Activated T-cell treated with anti-CD3 and anti-CD28 coated beads, Interleukin-2, amount 50 U/mL, for 4 hours (primary cell): ENCODE data around the gene BABAM2. TPM values are rescaled to one million over a fixed set of nuclear protein-coding genes. Genes with fewer than 3 reads are reported as not detected.
A peak's percentile ranks its signal among the peaks of the same experiment; 100 is the strongest.

ENCODE experiments used
- ATAC-seq, 2 donors: fragments of 200-7000 bp; cut with Tn5 transposase; one replicate each; pipeline ENCODE4 v1.10.0; 2021
- DNase-seq: peaks from one replicate; pipeline ENCODE4 v3.0.0-alpha.2; 2020
- H3K27me3 Mint-ChIP-seq: one replicate; pipeline ENCODE4 v1.8.0; 2021; ENCODE audit warnings: low read depth, mixed read lengths
- H3K36me3 Mint-ChIP-seq: one replicate; pipeline ENCODE4 v1.8.0; 2022; ENCODE audit warnings: mixed read lengths; ENCODE audit not compliant: insufficient read depth
- H3K4me1 Mint-ChIP-seq: one replicate; pipeline ENCODE4 v1.8.0; 2021; ENCODE audit warnings: low read depth, mixed read lengths
- H3K4me3 Mint-ChIP-seq: one replicate; pipeline ENCODE4 v1.8.0; 2021; ENCODE audit warnings: mild to moderate bottlenecking, moderate library complexity, mixed read lengths
- H3K9me3 Mint-ChIP-seq: one replicate; pipeline ENCODE4 v1.8.0; 2021; ENCODE audit warnings: mixed read lengths
- total RNA-seq, 3 donors: library from RNA; stranded (reverse); gene quantifications; one replicate each; pipeline ENCODE4 v1.2.1, GENCODE V29; 2021

Gene BABAM2
- total RNA-seq, 3 donors from 2014 or later, result 34.3 to 45.9 (median 35.6) TPM

DNA sequence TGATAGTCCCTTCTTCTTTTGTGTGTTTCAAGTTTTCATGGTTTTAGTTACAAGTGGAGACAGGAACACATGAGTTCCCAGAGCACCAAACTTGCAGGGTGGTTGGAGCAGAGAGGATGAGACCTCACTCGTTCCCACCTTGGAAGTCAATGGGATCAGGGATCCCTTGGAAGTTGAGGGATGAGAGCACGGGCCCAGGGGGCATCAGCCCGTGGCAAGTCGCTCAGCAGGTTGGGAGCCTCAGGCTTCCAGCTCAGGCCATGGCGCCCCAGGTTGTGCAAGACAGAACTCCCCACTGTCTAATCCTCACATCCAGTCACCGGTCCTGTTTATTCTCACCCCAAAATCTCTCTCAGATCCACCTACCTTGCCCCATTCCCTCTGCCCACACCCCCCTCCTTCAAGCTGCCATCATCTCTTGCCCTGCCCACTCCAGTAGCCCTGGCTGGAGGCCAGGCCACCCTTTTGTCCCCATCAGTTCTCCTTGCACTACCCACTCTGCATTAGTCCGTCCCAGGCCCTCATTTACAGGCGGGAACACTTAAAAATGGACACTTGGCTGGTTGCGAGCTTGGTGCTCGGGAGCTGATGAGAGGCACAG is 464.5 kb downstream of the BABAM2 start:
- DNase-seq (no peak), ATAC-seq (no peak)
- H3K4me1 Mint-ChIP-seq, result peaks cover 24% of the 10 kb centered on the region
- H3K9me3 Mint-ChIP-seq, result no peaks in the 10 kb centered on the region
- no peaks in the 10 kb centered on the region for H3K36me3 Mint-ChIP-seq
- H3K4me3 Mint-ChIP-seq, result no peak overlapping the region
- no peaks in the 10 kb centered on the region for H3K27me3 Mint-ChIP-seq

DNA sequence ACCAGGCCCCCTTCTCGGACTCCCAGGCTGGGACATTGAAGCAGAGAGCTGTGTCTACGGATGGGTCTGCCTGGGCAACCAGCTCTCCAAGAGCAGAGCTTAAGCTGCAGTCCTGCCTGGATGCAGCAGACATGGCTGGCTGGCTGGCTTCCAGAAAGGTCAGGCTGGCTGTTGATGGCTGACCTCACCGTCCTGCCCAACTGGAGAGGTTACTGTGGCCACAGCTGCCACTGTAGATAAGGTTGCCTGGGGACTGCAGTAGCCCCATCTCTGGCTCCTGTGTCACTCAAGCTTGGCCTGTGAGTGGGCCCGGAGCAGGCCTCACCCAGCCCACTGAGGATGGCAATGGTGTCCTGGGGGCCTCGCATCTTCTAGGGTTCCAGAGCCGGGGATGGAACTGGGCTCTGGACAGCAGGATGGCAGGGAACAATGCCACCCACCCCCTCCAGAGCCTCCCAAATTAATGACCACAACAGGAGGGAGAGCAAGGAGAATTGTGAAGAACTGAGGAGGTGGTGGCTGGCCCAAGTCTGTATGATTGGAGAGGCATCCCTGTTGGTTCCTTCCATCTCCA is 465.1 kb downstream of the BABAM2 start:
- ATAC-seq (no peak), DNase-seq (no peak)
- H3K4me1 Mint-ChIP-seq, result peaks cover 30% of the 10 kb centered on the region

DNA sequence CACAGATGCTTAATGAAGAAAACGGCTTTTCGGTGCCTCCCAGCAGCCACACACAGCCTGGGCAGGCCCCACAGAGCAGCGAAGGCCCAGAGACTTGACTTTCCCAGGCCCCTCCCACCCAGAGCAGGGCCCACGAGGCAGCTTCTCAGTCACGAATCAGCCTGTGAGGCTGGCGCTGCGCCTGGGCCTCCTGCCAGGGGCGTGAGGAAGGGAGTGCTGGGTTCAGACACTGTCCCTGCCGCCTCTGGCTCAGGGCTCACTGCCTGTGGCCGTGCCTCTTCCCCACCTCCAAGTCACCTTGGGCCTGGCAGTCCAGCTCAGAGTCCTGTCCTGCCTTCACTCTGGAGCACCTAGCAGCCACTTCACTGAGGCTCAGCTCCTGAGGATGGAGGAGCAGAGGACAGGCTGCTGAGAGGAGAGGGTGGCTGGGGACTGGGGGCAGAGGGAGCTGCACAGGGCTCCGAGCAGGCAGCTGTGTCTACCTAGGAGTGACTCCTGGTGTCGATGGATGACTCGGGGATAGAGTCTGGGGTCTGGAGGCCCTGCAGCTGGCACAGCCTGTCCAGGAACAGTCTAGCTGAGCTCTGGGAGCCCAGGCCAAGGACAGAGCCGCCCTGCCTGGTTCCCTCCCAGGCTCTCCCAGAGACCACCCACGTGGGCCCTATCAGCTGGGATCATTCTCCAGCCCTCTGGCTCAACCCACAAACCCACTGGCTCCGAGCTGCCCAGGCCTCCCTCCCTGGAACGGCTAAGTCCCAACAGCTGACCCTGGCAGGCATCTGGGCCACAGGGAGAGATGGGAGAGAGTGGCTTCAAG is 465.8 kb downstream of the BABAM2 start:
- no peaks in the 10 kb centered on the region for H3K27me3 Mint-ChIP-seq
- H3K4me1 Mint-ChIP-seq, result peaks cover 37% of the 10 kb centered on the region
- ATAC-seq (peak; percentile 10 to 16), DNase-seq (no peak)
- no peak overlapping the region for H3K4me3 Mint-ChIP-seq
- H3K9me3 Mint-ChIP-seq, result no peaks in the 10 kb centered on the region
- no peaks in the 10 kb centered on the region for H3K36me3 Mint-ChIP-seq

More for the DNA sequence above, 465.1 kb downstream of the BABAM2 start:
- H3K27me3 Mint-ChIP-seq, result no peaks in the 10 kb centered on the region
- H3K36me3 Mint-ChIP-seq, result no peaks in the 10 kb centered on the region
- no peak overlapping the region for H3K4me3 Mint-ChIP-seq
- H3K9me3 Mint-ChIP-seq, result no peaks in the 10 kb centered on the region

DNA sequence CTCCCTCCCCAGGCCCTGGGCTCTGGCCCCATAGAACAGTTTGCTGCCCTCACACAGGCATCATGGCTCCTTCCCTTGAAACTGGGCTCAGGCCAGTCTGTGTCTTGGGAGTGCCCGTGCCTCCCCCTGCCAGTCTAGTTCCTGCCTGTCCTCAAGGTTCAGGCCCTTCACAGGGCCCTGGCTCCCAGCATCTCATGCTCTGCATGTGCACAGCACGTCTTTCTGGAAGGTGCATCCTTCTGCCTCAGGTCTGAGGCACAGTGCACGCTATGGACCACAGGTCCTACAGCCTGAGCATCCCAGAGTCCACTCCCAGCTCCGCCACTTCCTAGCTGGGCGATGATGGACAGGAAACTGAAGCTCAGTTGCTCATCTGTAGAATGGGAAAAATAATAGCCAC is 466.5 kb downstream of the BABAM2 start:
- DNase-seq (no peak), ATAC-seq (no peak)
- Mint-ChIP-seq H3K4me3 (no peak overlapping the region), H3K4me1 (peaks cover 41% of the 10 kb centered on the region), H3K9me3 (no peaks in the 10 kb centered on the region), H3K36me3 (no peaks in the 10 kb centered on the region), H3K27me3 (no peaks in the 10 kb centered on the region)

DNA sequence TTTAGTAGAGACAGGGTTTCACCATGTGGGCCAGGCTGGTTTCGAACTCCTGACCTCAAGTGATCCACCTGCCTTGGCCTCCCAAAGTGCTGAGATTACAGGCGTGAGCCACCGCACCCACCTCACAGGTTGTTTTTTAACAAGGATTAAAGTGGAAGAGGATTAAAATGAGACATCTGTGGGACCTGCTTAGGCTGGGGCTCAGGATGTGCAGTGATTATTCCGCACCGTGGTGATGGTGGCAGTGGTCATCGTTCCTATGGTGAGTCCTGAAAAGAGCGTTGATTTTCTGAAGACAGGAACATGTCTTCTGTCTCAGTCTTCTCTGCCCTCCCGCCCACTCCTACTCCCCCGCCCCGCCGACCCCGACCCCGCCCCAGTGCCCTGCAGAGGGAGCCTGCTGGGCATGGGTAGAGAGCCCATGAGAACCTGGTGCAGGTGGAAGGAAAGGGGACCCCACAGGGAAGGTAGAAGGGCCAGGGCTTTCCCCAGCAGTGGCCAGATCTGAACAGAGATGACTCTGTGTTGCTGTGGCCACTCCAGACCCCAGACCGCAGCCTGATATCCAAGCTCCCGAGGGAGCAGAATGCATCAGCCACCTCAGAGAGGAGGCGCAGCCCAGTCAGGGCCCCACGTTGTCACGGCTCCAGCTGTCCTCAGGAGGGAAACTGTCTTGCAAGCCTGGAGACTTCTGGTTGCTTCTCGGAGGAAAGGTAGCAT is 467.6 kb downstream of the BABAM2 start:
- Mint-ChIP-seq H3K36me3 (no peaks in the 10 kb centered on the region), H3K4me1 (peaks cover 46% of the 10 kb centered on the region), H3K9me3 (no peaks in the 10 kb centered on the region), H3K4me3 (no peak overlapping the region), H3K27me3 (no peaks in the 10 kb centered on the region)
- DNase-seq (no peak), ATAC-seq (no peak)

DNA sequence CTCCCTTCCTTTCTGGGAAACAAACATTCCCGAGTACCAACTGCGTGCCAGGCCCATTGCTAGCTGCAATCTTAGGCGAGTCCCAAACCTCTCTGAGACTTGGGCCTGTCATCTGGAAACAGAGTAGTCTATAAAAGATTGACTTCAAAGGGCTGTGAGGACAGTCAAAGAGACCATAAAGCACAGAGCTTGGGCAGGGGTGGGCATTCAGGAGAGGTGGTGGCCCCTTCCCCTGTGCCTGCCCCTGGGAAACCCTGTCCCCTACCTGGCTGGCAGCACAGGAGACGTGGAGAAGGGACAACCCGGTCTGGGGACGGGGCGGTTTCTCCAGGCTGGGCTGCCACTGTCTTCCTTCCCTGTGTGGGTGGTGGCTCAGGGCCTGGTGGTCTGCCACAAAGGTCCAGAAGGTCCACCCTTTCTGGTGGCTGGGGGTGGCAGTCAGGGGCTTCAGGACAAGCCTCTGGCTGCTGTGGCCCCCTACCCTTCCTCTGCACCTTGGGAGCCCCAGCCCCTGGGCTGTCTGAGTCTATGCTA is 468.2 kb downstream of the BABAM2 start:
- DNase-seq, result no peak
- Mint-ChIP-seq H3K4me1 (peaks cover 48% of the 10 kb centered on the region), H3K27me3 (no peaks in the 10 kb centered on the region), H3K4me3 (peak overlapping the region; percentile 60), H3K9me3 (no peaks in the 10 kb centered on the region), H3K36me3 (no peaks in the 10 kb centered on the region)
- peak in 1 of 2 donors; percentile 3 for ATAC-seq

DNA sequence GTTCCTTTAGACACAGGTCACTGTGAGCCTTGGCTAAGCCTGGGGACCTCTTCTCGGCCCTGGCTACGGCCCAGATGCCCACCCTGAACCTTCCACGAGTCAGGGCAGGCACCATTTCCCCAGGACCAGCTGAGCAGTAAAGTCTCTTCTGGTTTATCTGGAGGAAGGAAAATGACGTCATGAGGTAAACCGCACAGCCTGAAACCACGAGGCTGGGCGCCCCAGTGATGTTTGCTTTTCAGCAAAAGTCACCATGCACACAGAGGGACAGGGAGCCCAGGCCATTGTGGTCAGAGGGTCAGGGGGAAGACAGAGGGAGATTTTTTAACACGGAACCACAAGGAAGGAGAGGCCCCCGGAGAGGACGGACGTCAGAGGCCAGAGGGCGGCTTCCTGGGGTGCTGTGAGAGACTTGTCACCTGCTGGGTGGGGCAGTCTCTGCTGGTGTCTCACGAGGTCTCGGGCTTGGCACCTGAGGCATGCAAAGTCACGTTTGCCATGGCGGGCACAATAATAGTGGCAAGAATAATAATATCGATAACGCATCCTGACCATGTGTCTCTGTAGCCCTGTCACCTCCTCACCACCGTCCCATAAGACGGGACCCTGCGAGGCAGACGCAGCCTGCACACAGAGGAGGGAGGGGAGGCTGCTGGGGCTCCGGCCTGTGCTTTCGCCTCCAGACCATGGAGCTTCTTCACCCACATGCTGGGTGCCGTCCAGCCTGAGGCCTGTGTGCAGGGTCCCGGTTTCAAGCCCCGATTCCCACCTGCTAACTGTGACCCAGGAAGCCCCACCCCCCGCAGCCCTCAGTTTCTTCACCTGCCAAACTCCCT is 468.9 kb downstream of the BABAM2 start:
- ATAC-seq (peak; percentile 82 to 85), DNase-seq (peak; percentile 71)
- H3K27me3 Mint-ChIP-seq, result no peaks in the 10 kb centered on the region
- H3K4me1 Mint-ChIP-seq, result peaks cover 53% of the 10 kb centered on the region
- H3K9me3 Mint-ChIP-seq, result no peaks in the 10 kb centered on the region
- peak overlapping the region; percentile 60 for H3K4me3 Mint-ChIP-seq
- H3K36me3 Mint-ChIP-seq, result no peaks in the 10 kb centered on the region

DNA sequence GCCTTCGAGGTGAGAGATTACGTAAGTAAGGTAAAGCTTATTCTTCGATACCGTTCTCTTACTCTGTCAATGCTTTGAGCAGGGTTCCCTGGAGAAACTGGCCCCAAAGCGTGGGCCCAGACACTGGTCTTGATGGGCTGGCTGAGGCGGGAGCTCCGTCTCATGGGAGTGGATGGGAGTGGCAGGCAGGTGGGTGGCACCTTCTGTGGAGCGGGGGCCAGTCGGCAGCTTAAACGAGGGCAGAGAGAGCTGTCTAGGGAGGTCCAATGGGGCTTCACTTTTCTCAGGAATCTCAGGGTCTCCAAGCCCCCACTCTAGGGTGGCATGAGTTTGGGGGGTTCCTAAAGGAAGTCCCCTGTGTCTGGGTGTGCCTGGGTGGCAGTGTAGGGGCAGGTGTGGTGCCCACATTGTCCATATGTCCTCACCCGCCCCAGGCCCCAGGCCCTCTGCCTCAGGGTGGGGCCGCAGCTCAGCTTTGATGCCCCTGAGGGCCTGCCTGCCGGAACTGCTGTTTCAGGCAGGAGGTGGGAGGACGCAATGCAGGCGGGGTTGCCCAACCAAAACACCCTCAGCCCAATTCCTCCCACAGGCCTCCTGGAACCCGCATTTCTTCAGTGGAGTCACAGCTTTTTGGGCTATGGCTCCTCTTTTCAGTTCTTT is 469.7 kb downstream of the BABAM2 start:
- no peaks in the 10 kb centered on the region for H3K9me3 Mint-ChIP-seq
- DNase-seq, result no peak
- peaks cover 61% of the 10 kb centered on the region for H3K4me1 Mint-ChIP-seq
- H3K36me3 Mint-ChIP-seq, result no peaks in the 10 kb centered on the region
- no peak overlapping the region for H3K4me3 Mint-ChIP-seq
- ATAC-seq, result no peak
- H3K27me3 Mint-ChIP-seq, result no peaks in the 10 kb centered on the region

DNA sequence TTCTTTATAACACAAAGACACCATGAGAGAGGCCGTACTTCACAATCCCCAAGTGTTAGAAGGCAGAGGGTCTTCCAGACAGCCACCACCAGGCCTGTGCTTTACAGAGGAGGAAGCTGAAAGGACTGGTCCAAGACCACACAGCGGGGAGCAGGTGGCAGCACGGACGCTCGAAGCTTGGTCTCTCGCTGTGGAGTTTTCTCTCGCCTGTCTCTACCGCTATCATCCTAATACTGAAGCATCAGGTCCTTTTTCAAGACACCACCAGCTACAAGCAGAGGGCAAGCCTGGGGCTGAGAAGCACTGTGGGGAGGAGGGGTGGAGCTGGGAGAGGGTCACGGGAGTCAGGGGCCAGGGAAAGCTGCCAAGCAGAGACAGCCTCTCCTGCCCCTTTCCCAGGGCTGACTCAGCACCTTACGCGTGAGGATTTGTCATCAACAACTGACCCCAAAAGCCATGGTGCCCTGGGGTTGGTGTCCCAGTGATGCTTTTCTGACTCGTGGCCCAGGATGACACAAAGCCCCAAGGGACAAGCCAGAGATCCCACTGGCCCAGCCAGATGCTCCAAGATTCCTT is 470.3 kb downstream of the BABAM2 start:
- Mint-ChIP-seq H3K4me3 (no peak overlapping the region), H3K9me3 (no peaks in the 10 kb centered on the region), H3K36me3 (no peaks in the 10 kb centered on the region), H3K27me3 (no peaks in the 10 kb centered on the region), H3K4me1 (peaks cover 66% of the 10 kb centered on the region)
- DNase-seq (no peak), ATAC-seq (no peak)

DNA sequence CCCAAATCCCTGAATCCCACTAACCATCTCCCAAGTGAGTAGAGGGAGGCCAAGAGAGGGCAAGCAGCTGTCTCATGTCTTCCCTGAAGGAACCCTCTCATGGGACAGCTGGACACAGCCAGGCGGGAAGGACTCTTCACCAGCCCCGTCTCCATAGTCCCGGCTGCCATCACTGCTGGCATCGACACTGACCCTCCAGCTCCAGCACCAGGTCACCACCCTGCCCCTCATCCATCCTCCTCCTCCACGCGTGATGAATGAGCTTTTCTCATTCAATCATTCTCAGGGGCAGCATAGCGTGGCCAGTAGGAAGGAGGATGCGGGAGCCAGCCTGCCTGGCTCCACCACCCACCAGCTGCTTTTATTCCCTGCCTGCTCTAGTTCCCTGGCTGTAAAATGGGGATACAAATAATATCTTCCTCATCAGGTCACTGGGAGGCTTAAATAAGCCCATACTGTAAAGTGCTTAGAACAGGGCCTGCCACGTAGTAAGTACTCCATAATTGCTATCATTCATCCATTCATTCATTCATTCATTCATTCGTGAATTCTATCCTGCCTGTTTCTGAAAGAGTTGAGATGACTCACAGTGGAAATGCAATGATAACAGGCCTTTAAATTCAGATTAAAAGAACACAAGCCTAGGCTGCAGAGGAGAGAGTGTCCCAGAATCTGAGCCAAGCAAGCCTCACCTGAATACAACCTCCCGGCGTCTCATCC is 471.6 kb downstream of the BABAM2 start:
- Mint-ChIP-seq H3K36me3 (no peaks in the 10 kb centered on the region), H3K4me3 (no peak overlapping the region), H3K9me3 (no peaks in the 10 kb centered on the region), H3K4me1 (peaks cover 77% of the 10 kb centered on the region), H3K27me3 (no peaks in the 10 kb centered on the region)
- no peak for DNase-seq
- no peak for ATAC-seq

DNA sequence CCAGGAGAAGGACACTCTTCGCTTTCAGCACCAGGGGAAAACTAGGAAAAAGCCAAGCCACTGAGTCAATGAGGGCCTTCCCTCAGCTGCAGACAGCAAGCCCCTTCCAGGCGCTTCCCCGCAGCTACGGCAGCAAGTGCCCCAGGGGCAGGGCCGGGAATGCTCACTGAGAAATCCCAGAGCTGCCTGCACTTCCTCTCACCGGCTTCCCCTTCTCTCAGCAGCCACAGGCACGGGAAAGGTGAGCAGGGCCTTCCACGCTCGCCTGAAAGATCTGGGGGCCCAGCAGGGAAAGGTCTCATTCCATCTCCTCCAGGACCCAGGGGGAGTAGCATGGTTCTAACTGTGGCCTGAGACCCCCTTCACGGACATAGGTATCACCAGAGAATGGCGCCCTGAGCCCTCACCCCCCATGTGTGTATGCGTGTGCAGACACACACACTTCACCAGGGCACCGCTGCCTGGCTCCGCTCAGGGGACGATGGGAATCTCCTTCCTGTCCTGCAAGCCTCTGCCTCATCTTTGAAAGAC is 472.5 kb downstream of the BABAM2 start:
- Mint-ChIP-seq H3K27me3 (no peaks in the 10 kb centered on the region), H3K4me1 (peaks cover 80% of the 10 kb centered on the region), H3K36me3 (no peaks in the 10 kb centered on the region), H3K9me3 (no peaks in the 10 kb centered on the region), H3K4me3 (no peak overlapping the region)
- ATAC-seq (no peak), DNase-seq (no peak)

DNA sequence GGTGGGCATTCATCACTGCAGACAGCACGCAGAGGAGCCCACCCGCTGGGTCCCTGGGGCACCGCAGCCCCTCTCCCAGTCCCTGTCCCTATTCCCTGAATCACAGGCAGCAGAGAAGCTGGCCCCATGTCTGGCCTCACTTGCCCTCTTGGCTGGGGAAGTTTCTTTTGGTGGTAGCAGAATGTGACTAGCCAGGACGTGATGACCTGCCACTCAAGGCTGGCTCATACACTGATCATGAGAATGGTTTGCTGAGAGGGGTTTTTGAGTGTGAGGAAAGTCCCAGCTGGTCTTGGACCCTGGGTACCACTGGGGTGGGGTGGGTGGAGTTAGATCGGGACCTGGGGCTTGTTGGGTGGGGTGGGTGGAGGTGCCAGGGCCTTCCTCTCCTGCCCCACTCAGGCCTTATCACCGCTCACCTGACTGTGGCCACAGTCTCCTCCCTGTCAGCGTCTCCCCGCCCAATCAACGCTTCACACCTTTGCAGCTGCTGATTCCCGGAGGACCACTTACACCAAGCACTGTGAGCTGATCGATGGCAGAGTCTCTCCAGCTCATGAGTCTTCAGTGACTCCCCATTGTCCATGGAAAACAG is 473.3 kb downstream of the BABAM2 start:
- Mint-ChIP-seq H3K36me3 (no peaks in the 10 kb centered on the region), H3K4me3 (no peak overlapping the region), H3K4me1 (peaks cover 76% of the 10 kb centered on the region), H3K9me3 (no peaks in the 10 kb centered on the region), H3K27me3 (no peaks in the 10 kb centered on the region)
- no peak for DNase-seq
- no peak for ATAC-seq
